SK-N-SH treated with all-trans-retinoic acid at 6 μM for 48 hours (cell line): ENCODE measurements around the gene SCIMP.
A peak's percentile ranks its signal among the peaks of the same experiment; 100 is the strongest.

Source experiments
- ATAC-seq: fragments of 200-7000 bp; cut with Tn5 transposase; 3 replicates; pipeline ENCODE4 v1.9.1; 2020; ENCODE audit warnings: mild to moderate bottlenecking, moderate library complexity
- ARNTL ChIP-seq: fragments of 450-650 bp; formaldehyde crosslinking; IDR thresholded peaks from 2 replicates; pipeline ENCODE4 v1.5.0; 2020; ENCODE audit warnings: low read depth, mild to moderate bottlenecking, moderate library complexity, borderline replicate concordance
- BACH2 ChIP-seq: fragments of 250-450 bp; sonication (Bioruptor Pico); IDR thresholded peaks from 2 replicates; pipeline ENCODE4 v1.9.0; 2021; ENCODE audit warnings: mild to moderate bottlenecking, borderline replicate concordance
- CREB5 ChIP-seq: fragments of 250-450 bp; sonication (Bioruptor Pico); IDR thresholded peaks from 2 replicates; pipeline ENCODE4 v1.5.1; 2020; ENCODE audit warnings: low read depth, mild to moderate bottlenecking, moderate library complexity
- CSRNP3 ChIP-seq: fragments of 250-450 bp; sonication (Bioruptor Pico); IDR thresholded peaks from 2 replicates; pipeline ENCODE4 v1.5.1; 2021; ENCODE audit warnings: mild to moderate bottlenecking, moderate library complexity
- ESRRG ChIP-seq: fragments of 250-450 bp; sonication (Bioruptor Pico); IDR thresholded peaks from 2 replicates; pipeline ENCODE4 v1.6.1; 2021; ENCODE audit warnings: mild to moderate bottlenecking
- GLIS3 ChIP-seq: fragments of 250-450 bp; sonication (Bioruptor Pico); IDR thresholded peaks from 2 replicates; pipeline ENCODE4 v1.5.0; 2020; ENCODE audit warnings: mild to moderate bottlenecking, moderate library complexity
- PATZ1 ChIP-seq: fragments of 250-450 bp; sonication (Bioruptor Pico); IDR thresholded peaks from 2 replicates; pipeline ENCODE4 v1.8.0; 2020; ENCODE audit warnings: mild to moderate bottlenecking, moderate library complexity, borderline replicate concordance
- POU6F1 ChIP-seq: fragments of 250-450 bp; sonication (Bioruptor Pico); IDR thresholded peaks from 2 replicates; pipeline ENCODE4 v1.8.0; 2021; ENCODE audit warnings: low read depth, mild to moderate bottlenecking, moderate library complexity, borderline replicate concordance
- RARB ChIP-seq: fragments of 250-450 bp; sonication (Bioruptor Pico); IDR thresholded peaks from 2 replicates; pipeline ENCODE4 v1.8.0; 2021; ENCODE audit warnings: mild to moderate bottlenecking, moderate library complexity
- SNAI2 ChIP-seq: fragments of 250-450 bp; sonication (Bioruptor Pico); IDR thresholded peaks from 2 replicates; pipeline ENCODE4 v1.5.0; 2020; ENCODE audit warnings: mild to moderate bottlenecking, moderate library complexity
- TCF4 ChIP-seq: fragments of 250-450 bp; sonication (Bioruptor Pico); IDR thresholded peaks from 2 replicates; pipeline ENCODE4 v1.8.0; 2021; ENCODE audit warnings: mild to moderate bottlenecking, moderate library complexity, borderline replicate concordance
- TOX ChIP-seq: fragments of 250-450 bp; sonication (Bioruptor Pico); IDR thresholded peaks from 2 replicates; pipeline ENCODE4 v1.8.0; 2021; ENCODE audit warnings: mild to moderate bottlenecking, moderate library complexity, borderline replicate concordance
- TSHZ2 ChIP-seq: fragments of 250-450 bp; sonication (Bioruptor Pico); IDR thresholded peaks from 2 replicates; pipeline ENCODE4 v1.5.0; 2020; ENCODE audit warnings: mild to moderate bottlenecking, moderate library complexity
- ZC3H10 ChIP-seq: fragments of 250-450 bp; sonication (Bioruptor Pico); IDR thresholded peaks from 2 replicates; pipeline ENCODE4 v1.5.1; 2021; ENCODE audit warnings: mild to moderate bottlenecking, moderate library complexity
- ZFP30 ChIP-seq: fragments of 450-650 bp; formaldehyde crosslinking; IDR thresholded peaks from 2 replicates; pipeline ENCODE4 v1.5.0; 2022; ENCODE audit warnings: mild to moderate bottlenecking, moderate library complexity
- ZNF70 ChIP-seq: fragments of 450-650 bp; formaldehyde crosslinking; IDR thresholded peaks from 2 replicates; pipeline ENCODE4 v1.5.0; 2020; ENCODE audit warnings: mild to moderate bottlenecking, moderate library complexity

The SCIMP gene

GRCh38 chr17:5198472-5198871 lies 36.2 kb downstream of the SCIMP start (continued):
- no peak for TF ChIP-seq TCF4 (CRISPR knock-in tag)

GRCh38 chr17:5194346-5194745 lies 40.3 kb downstream of the SCIMP start:
- TF ChIP-seq RARB = no peak
- TF ChIP-seq POU6F1 (CRISPR knock-in tag) = no peak
- TF ChIP-seq SNAI2 (CRISPR knock-in tag) = no peak
- TF ChIP-seq ZC3H10 = no peak
- no peak for TF ChIP-seq BACH2
- no peak for ATAC-seq

GRCh38 chr17:5191541-5192417 lies 42.9 kb downstream of the SCIMP start, which contains the start of gene ZNF594:
Gene ZNF594 (minus strand): TSS chr17:5191868. CDS start chr17:5184256, 7,612 bp downstream.
- ATAC-seq = peak; percentile 100
- TF ChIP-seq ZFP30 = no peak
- 0 out of 2 replicates have a peak, but pooled peaks have one; percentile 37 for TF ChIP-seq PATZ1

GRCh38 chr17:5184288-5184687 lies 50.4 kb downstream of the SCIMP start:
- no peak for ATAC-seq
- no peak for TF ChIP-seq RARB
- TF ChIP-seq TOX (CRISPR knock-in tag) = no peak

GRCh38 chr17:5183410-5183793 lies 51.3 kb downstream of the SCIMP start:
- no peak for ATAC-seq
- TF ChIP-seq TOX (CRISPR knock-in tag) (no peak), GLIS3 (CRISPR knock-in tag) (no peak), ZNF70 (CRISPR knock-in tag) (no peak), CREB5 (CRISPR knock-in tag) (no peak), ZC3H10 (no peak), TCF4 (CRISPR knock-in tag) (no peak), ZFP30 (no peak), POU6F1 (CRISPR knock-in tag) (no peak), TSHZ2 (CRISPR knock-in tag) (no peak), ARNTL (no peak), RARB (no peak), ESRRG (CRISPR knock-in tag) (no peak), CSRNP3 (CRISPR knock-in tag) (no peak)
